Measurements from ENCODE around the gene DNAJC16.

GRCh38 chr1:15542388-15543250, 16.0 kb downstream of the DNAJC16 start:
- TF ChIP-seq POLR2A (IDR thresholded peaks at IDR 0.05; ENCODE audit: low read depth, low read length) (no peak), POLR2AphosphoS5 (IDR thresholded peaks at IDR 0.05; ENCODE audit: low read depth, low read length) (no peak)

Data from GM12892 (cell line).